HL-60 (cell line): Measurements from ENCODE around the gene ZC3H12C.

Experiments
- CTCF ChIP-seq: IDR thresholded peaks from one replicate; pipeline ENCODE4 v1.5.1; 2011; ENCODE audit warnings: low read length, control low read depth, inconsistent platforms; ENCODE audit not compliant: insufficient read depth
- GABPA ChIP-seq: IDR thresholded peaks from 2 replicates; pipeline ENCODE4 v1.6.1; 2012; ENCODE audit warnings: low read depth
- POLR2AphosphoS5 ChIP-seq: IDR thresholded peaks from 2 replicates; pipeline ENCODE4 v1.6.1; 2012; ENCODE audit warnings: low read depth
- REST ChIP-seq: IDR thresholded peaks from 2 replicates; pipeline ENCODE4 v1.6.1; 2012; ENCODE audit warnings: low read depth; ENCODE audit not compliant: insufficient replicate concordance

GRCh38 chr11:110074499-110074898 lies 18.7 kb upstream of the ZC3H12C start:
- TF ChIP-seq REST (no peak), CTCF (no peak), POLR2AphosphoS5 (no peak), GABPA (no peak)
